Activated CD4-positive, alpha-beta T cell treated with anti-CD3 and anti-CD28 coated beads, Interleukin-2, amount 50 U/mL, for 4 hours (primary cell): ENCODE results near the gene TTPAL.
"Not testable (repeated sequence)": the region's sequence is repeated elsewhere in the genome, so short reads cannot be mapped to it uniquely, and the experiment has no call there.

ENCODE experiments used
- DNase-seq, 2 experiments: peaks; one replicate each; pipeline ENCODE4 v3.0.0-alpha.2; 2020

The TTPAL gene

DNA sequence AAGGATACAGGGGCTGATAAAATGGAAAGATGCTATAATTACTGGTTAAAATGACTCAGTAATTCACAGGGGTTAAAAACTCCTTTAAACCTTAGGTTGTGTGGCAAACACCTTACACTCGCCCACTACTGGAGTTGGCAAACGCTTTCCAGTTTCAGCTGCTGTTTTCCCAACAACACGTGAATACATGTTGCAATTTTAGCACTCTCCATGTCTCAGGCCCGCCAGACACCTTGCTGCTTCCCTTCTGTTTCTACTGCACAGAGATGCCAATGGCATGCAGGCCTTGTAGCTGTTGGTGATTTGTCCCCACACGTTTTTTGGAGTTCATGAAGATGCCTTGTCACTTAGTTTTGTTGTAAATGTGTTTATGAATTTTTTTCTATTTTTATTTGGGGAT, 5.3 kb upstream of the TTPAL start:
- no peak for DNase-seq

DNA sequence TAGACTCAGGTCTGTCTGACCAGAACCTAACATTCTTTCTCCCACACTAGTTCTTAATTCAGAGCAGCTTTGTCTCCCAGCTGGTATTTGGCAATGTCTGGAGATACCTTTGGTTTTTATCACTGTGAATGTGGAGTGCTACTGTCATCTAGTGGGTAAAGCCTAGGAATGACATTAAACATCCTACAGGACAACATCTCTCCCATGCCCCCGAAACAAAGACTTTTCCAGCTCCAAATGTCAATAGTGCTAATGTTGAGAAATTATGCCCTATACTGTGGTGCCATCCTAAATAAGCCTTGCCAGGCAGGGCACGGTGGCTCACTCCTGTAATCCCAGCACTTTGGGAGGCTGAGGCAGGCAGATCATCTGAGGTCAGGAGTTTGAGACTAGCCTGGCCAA, 4.2 kb upstream of the TTPAL start:
- DNase-seq, result no peak

DNA sequence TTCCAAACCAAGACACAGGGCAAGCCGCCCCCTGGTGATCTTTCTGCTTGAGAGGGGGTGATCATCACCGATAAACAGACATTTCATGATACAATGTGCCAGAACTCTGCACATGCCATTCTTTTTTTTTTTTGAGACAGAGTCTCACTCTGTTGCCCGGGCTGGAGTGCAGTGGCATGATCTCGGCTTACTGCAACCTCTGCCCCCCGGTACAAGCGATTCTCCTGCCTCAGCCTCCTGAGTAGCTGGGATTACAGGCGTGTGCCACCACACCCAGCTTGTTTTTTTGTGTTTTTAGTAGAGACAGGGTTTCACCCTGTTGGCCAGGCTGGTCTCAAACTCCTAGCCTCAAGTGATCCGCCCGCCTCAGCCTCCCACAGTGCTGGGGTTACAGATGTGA, 3.4 kb upstream of the TTPAL start:
- DNase-seq, result not testable (repeated sequence)

DNA sequence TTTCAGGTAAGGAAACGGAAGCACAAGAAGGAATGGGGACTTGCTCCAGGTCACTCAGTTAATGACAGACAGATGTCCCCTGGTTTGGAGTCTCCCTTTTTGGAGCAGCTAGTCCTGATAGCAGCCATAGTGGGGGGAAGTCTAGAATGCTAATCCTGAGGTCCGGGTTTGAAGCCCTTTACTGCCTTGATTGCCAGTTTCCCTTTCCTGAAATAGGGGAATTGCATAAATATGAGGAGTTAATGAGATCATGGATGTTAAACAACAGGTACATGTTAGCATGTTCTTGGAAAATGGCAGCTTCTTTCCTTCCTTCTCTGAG, 341 bp upstream of the TTPAL start:
- DNase-seq, result no peak

DNA sequence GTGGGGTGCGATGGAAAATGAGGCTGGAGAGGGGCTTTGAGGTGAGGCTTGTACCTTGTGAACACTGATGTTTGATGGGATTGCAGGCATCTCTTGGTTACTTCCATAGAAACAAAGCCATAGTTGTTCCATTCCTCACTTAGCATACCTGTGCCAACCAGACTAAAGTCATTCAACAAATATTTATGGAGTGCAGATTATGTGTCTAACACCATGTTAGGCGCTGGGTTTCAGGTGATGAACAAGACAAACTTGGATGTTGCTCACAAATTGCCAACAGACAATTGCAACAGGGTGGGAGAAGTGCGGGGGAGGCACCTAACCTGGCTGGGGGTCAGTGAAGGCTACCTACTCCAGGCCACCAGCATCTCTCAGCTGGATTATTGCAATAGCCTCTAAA, 1.5 kb downstream of the TTPAL start:
- DNase-seq, result no peak

DNA sequence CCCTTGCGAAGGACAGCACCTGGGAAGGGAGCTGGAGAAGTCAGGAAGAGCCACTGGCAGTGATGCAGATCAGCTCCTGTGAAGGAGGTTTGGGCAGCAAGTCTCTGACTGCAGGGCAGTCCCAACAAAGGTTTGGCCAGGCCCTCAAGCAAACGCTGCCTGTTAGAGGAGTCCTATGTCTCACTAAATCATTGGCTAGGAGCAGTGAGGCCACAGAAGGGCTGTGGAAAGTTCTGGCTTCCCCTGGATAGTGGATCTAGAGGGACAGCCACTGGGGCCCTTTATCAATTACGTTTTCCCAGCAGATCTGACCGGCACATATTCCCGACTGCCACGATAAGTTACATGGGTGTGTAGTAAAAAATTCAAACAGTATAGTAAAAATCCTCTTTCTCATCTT, 2.5 kb downstream of the TTPAL start:
- no peak for DNase-seq

DNA sequence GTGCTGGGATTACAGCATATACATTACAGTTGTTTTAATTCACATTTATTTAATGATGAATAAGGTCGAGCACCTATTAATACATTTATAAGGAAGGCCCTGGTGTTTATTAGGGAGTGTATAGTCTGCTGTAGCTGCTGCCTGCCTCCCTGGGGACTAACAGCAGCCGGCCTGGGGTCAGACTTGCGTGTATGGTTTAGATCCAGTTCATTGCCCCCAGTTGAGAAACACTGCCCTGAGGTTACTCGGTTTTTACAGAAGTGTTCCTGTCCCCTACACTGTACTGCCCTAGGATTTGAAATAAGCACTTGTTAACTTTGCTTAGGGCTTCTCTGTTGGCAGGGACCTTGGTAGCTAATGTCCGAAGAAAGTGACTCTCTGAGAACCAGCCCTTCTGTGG, 4.0 kb downstream of the TTPAL start:
- DNase-seq, result no peak

DNA sequence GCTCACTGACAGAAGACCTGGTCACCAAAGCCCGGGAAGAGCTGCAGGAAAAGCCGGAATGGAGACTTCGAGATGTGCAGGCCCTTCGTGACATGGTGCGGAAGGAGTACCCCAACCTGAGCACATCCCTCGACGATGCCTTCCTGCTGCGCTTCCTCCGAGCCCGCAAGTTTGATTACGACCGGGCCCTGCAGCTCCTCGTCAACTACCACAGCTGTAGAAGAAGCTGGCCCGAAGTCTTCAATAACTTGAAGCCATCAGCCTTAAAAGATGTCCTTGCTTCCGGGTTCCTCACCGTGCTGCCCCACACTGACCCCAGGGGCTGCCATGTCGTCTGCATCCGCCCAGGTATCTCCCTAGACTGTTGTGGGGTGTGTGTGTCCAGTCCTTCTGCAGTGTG, 4.4 kb downstream of the TTPAL start:
- no peak for DNase-seq

DNA sequence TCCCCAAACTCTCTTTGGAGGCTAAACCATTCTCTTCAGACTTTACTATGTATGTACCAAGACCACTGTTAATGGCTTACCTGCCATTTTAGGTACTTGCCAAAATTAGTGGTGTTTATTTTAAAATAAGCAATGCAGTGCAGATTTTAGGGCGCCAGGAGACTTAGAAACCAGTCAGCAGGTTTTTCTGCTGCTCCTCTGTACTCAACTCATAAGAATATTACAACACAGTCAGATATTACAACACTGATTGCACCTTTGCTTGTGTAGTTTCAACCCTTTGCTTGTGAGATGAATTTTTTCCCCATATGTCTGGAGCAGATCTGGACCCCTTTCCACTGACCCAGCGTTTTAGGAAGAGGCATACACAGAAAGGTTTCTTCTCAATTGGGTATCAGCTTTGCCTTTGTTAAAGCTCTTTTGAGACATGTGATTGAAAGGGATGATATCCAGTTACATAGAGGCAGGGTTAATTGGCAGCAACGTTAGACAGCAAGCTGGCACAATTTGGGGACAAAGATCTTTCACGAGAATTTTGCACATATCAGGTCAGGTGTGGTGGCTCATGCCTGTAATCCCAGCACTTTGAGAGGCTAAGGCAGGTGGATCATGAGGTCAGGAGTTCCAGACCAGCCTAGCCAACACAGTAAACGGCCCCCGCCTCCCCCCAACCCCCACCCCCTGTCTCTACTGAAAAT, 6.2 kb downstream of the TTPAL start:
- no peak for DNase-seq

DNA sequence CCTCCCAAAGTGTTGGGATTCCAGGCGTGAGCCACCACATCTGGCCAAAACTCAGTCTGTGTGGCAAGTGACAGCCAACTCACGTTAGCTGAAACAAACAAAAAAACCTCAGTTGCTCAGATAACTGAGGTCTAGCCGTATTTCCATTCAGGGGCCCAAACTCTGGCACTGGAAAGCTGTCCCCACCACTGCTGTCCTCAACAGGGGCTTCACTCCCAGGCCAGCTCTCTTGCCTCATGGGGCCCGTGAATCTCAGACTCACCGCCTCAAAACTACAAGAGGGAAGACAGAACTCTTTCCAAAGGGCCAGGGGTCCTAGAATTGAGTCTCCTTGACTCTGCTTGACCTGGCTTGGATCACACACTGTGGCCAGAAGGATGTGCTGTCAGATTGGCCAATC, 7.4 kb downstream of the TTPAL start:
- no peak for DNase-seq

DNA sequence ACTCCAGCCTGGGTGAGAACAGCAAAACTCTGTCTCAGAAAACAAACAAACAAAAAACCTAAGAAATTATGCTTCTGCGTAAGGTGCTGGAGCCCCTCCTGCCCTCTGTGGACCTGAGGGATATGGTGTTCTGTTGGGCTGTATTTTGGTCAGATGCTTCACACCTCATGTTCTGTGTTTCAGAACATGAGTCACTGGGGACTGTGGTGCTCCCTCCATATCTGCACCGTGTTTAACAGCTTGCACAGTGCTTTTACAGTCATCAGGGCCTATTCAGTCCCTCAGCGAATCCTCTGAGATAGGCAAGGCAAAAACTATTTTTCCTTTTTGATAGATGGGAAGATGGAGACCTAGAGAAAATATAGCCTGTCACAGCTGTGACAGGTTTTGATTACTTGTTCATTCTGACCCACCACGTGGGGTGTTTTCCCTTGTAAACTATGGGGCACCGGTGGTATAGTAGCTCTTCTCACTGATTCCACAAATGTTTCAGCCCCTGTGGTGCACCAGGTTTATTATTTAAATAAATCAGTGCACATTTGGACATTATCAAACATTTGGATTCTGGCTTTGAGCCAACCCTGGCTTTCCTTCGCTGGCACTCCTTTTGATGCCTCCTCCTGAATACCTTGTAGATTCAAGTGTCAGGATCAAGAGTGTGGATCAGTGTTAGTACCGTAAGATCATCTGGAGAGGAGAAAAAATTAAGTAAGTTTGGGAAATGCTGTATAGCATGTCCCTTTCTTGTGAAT, 9.6 kb downstream of the TTPAL start:
- no peak for DNase-seq

DNA sequence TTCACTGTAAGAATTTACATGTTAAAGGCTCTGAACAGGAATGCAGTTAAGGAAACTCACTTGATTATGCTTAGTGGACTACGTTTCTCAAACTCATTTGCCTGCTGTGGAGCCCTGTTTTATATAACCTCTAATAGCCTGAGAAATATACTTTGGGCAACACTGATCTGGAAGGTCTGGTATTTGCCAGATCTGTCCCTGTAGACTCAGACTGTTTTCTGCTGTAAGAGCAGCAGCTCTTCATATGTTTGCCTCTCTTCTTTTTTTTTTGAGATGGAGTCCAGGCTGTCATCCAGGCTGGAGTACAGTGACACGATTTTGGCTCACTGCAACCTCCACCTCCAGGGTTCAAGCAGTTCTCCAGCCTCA, 10.1 kb downstream of the TTPAL start:
- DNase-seq, result no peak

DNA sequence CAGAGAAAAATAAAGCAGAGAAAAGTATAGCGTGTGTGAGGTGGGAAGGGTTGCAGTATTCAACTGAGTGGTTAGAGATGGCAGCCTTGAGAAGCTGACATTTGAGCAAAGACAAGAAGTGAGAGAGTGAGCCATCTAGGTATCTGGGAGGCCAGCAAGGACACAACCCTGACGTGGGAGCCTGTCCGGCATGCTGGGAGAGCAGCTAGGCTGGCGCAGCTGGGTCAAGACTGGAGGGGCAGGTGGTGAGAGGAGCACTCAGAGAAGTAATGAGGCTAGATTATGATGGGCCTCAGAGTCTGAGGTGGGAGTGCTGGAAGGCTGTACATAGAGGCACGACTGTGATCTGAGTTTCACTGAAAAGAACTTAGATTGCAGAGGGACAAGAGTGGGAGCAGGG, 12.9 kb downstream of the TTPAL start:
- no peak for DNase-seq

DNA sequence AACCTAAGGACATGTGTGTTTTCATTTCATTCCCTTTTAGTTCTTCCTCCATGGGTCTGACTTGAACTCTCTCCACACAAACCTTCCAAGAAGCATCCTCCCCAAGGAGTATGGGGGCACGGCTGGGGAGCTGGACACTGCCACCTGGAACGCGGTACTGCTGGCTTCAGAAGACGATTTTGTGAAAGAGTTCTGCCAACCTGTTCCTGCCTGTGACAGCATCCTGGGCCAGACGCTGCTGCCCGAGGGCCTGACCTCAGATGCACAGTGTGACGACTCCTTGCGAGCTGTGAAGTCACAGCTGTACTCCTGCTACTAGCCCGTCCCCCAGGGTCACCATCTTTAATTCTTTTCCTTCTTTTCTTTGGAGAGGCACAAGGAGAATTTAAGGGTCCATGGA, 13.5 kb downstream of the TTPAL start:
- no peak for DNase-seq

DNA sequence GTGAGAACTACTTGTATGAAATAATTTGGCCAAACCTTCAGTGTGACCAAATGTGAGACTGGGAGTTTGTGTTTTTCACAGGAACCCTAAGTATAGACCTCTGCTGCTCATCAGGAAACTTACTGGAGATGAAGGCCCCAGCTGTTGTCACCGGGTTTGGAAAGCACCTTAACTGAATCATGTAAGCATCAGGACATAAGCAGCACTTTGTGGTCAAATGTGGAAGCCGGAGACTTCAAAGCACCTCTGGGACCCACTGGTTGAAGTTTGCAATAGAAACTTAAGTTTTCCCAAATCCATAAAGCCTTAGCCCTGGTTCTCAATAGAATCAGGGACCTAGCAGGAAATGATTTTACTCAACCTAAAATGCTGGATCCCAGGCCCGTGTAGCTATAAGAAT, 14.3 kb downstream of the TTPAL start:
- DNase-seq, result no peak

DNA sequence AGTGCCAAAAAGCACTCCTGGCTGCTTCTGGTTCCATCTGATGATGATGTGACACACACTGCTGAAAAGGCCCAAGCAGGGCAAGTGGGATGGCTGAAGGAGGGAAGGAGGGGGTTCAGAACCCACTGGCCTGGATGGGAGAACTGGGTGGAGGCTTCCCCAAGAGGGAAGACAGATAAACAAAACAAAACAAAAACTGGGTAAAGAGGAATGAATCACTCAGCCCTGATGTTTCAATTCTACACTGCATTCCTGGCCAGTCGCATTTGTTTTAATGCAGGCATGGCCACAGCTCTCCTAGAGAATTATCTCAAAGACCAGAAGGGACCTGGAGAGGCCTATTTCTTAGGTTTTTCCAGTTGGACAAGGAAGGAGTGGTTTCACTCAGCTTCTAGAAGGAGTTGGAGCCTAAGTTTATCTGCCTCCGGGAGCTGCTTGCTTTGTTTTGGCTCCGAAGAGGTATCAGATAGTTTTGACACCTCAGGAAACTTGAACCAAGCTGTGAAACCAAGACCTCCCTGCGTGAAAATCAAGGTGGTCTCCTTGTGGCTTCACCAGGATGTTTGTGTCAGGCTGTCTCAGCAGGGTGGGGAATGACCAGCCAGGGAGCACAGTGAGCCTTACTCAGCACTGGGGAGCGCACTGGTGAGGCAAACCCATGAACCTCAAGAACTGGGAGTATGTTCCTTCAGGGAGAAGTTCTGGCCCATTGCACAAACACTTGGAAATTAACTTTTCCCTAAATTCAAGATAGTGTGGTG, 16.1 kb downstream of the TTPAL start:
- DNase-seq, result no peak

DNA sequence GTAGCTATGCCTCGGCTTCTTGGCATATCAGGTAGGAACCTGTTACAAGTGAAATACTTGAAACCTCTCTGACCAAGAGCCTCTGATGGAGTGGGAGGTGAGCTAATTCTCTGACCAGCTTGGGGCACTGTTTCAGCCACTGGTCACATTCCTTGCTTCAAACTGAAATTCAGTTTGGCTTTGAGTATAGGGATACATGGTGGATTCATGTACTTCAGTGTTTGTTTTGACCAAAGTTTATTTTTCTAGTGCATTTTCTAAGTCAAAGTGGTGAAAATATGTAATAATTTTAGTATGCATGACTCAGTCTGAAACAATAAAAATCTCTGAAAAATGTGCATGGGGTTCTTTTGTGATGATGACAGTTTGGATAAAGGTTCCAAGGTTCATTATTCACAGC, 18.6 kb downstream of the TTPAL start:
- no peak for DNase-seq

DNA sequence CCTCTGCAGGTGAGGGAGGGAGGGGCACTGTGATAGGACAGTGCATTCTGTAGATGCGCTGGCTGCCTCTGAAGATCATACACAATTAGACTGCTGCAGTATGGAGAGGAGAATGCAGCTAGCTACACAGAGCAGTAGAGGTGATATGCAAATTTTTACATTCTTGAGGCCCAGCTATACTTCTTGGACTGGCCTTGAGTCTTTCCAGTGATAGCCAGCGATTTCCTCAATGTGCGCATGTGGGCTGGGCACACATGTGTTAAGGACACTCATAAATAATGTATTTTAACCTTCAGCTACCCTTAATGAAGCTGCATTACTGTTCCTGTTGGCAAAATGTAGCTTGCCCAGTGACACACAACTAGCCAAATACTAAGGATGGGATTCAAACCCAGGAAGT, 19.0 kb downstream of the TTPAL start:
- no peak for DNase-seq

DNA sequence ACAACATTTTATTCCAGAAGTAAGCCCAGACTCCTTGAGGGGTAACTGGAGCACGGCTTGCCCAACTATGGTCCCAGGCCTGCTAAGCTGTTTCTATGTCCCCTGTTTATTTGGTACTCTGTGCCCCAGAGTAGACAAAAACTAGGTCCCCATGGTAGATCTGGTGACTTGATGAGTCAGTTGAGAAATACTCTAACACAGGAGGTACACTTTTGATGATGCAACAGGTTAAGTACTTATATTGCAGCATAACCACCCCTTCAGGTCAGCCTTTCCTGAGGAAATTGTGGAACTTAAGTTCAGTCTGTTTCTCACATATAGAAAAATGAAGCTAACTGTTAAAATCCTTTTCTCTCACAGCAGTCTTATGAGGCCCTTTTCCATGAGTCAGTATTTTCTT, 19.6 kb downstream of the TTPAL start:
- DNase-seq, result no peak

DNA sequence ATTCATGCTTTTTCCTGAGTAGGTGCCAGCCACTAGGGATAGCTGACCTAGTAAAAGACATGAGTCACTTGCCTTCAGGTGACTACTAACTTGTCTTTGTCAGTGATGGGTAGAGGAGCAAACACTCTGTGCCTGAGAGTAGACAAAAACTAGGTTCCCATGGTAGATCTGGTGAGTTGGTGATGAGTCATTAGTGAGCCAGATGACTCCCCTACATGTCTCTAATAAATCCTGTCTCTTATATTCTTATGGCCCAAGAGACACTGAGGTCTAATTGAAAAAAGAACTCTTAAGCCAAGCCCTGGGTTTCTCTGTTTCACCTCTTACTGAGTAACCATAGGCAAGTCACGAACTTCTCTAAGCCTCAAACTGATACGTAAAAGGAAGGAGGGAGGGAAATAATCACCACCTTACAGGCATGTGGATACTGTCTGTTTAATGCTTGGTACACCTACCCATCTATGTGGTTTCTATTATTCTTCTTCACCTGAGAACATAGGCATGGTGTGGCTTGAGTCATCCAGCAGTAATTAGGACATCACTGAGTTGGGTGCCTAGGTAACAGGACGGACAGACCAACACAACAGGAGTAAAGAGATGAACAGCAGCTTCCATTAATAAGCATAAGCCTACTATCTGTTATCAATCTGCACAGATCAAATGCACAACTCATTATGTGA, 20.3 kb downstream of the TTPAL start:
- DNase-seq, result no peak

DNA sequence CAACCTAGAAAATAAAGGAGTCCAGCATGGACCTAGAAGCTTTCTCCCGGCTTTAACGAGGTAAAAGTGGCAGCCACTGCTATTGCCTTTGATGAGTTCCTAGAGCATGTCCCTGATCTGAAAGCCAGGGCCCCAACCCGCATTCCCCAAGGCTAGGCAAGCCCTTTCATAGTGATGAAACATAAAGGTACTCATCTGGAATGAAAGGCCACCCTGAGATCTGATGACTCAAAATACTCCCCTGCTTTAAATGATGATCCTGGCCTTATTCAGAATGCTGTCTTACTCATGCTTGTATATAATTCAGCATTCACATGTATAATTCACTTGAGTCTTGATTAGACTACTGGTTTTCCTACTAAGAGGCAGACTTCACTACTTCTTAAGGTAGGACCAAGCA, 21.3 kb downstream of the TTPAL start:
- DNase-seq, result no peak

DNA sequence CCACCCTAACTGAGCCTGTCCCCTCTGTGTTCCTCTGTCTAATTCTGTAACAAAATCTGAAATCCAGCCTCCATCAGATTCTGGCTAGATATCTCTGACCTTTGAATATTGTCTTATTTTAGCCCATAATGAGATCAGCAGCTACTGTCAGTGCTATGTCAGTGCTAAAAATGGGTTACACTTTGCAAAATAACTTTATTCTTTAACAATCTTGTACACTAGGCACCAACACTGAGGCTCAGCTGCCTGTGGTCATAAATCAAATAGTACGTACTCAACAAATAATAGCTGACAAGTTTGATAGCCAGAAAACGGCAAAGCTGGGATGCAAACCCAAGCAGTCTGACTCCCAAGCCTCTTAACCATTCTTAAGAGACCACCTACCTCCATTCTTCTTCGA, 22.1 kb downstream of the TTPAL start:
- DNase-seq, result no peak

DNA sequence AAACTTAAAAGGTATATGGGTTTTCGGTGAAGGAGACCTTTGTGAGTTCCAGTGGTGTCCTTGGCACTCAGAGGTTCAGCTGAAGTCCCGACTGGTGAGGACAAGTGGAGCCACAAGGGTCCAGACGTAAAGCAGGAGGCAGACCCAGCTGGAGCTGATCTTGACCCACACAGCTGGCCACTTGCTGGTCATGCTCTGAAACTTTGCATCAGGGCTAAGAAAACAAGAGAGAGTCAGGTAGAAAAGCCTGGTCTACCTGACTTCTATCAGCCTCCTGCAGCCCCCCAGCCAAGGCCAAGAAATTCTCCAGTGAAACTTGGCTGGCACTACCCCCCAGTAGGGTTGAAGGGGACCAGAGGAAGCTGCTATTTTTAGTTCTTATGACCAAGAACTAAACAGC, 24.5 kb downstream of the TTPAL start:
- DNase-seq, result no peak

DNA sequence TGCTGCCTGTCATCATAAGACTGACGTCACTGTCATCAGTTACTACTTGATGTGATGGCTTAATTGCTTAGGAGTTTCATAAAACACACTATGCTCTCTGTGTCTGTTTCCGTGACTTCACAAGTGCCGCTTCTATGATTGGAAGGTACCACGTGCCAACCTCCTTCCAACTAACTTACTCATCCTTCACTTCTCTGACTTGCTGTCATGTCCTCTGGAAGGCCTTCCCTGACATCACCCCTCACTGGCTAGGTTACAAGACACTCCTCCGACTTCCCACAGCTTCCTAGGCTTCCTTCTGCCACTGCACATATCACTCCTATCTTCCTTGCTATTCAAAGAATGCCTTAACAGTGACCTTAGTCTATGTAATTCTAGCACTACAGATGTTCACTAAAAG, 25.8 kb downstream of the TTPAL start:
- no peak for DNase-seq
